Subcutaneous adipose tissue (tissue), 4 donors: ENCODE measurements around the gene PPME1. TPM values are rescaled to one million over a fixed set of nuclear protein-coding genes. Genes with fewer than 3 reads are reported as not detected.

ENCODE experiments used
- CTCF ChIP-seq: fragments of 450-650 bp; IDR thresholded peaks from one replicate; pipeline ENCODE4 v1.5.1; 2016; ENCODE audit warnings: low read depth, mild to moderate bottlenecking, control low read depth, antibody characterized with exemption, moderate library complexity
- total RNA-seq, 4 donors: library from RNA; depleted of rRNA; stranded (reverse); fragments of >200 nt; gene quantifications; one replicate each; pipeline ENCODE4 v1.1.0, GENCODE V29; 2016

The PPME1 gene
- total RNA-seq, 4 donors from 2014 or later, result 15.0 to 26.3 (median 19.6) TPM

- no peak for TF ChIP-seq CTCF
These were observed 33.1 kb upstream of the PPME1 start for GRCh38 chr11:74138021-74138420.

- no peak for TF ChIP-seq CTCF
These were observed 32.5 kb upstream of the PPME1 start for GRCh38 chr11:74138572-74138971.

- no peak for TF ChIP-seq CTCF
These were observed 31.8 kb upstream of the PPME1 start for GRCh38 chr11:74139151-74139918.

GRCh38 chr11:74141241-74141695 is 29.8 kb upstream of the PPME1 start:
- no peak for TF ChIP-seq CTCF

GRCh38 chr11:74141908-74142307 is 29.2 kb upstream of the PPME1 start:
- TF ChIP-seq CTCF, result no peak

- TF ChIP-seq CTCF, result no peak
These were observed 28.5 kb upstream of the PPME1 start for GRCh38 chr11:74142624-74143023.

- TF ChIP-seq CTCF, result no peak
These were observed 26.5 kb upstream of the PPME1 start for GRCh38 chr11:74144592-74144991.
